ENCODE results near the gene EPB41L5. TPM values are rescaled to one million over a fixed set of nuclear protein-coding genes. Genes with fewer than 3 reads are reported as not detected.
"Not testable (repeated sequence)": the region's sequence is repeated elsewhere in the genome, so short reads cannot be mapped to it uniquely, and the experiment has no call there.

EPB41L5 gene
- total and polyA plus RNA-seq, 7 donors = 8.2 to 24.3 (median 16.9) TPM

DNA sequence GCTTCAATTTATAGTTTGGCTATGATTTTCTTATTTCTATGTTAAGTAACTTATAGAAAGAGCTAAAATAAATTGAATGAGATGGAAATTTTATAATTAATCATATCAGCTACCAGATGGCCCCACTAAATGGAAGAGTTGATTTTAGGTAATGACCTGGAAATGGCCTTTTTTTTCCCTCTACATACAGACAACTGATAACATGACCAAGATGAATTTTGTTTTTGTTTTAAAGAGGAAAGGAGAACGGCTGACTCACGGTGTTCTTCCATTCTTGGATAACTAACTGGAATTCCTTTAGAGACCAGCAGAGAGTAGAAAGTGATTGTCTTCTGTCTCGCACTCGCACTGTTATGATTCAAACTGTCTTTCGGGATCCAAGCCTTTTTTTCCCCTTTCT is 119.3 kb downstream of the EPB41L5 start:
- WGBS, 2 donors = 89 to 96% methylated on average over 5 of the region's 5 CpGs
- DNase-seq = no peak
- TF ChIP-seq EP300 (IDR thresholded peaks at IDR 0.05) (no peak), POLR2AphosphoS5 (IDR thresholded peaks at IDR 0.05) (no peak), POLR2A (IDR thresholded peaks at IDR 0.05) (no peak)
- TF ChIP-seq, protein P1, sequence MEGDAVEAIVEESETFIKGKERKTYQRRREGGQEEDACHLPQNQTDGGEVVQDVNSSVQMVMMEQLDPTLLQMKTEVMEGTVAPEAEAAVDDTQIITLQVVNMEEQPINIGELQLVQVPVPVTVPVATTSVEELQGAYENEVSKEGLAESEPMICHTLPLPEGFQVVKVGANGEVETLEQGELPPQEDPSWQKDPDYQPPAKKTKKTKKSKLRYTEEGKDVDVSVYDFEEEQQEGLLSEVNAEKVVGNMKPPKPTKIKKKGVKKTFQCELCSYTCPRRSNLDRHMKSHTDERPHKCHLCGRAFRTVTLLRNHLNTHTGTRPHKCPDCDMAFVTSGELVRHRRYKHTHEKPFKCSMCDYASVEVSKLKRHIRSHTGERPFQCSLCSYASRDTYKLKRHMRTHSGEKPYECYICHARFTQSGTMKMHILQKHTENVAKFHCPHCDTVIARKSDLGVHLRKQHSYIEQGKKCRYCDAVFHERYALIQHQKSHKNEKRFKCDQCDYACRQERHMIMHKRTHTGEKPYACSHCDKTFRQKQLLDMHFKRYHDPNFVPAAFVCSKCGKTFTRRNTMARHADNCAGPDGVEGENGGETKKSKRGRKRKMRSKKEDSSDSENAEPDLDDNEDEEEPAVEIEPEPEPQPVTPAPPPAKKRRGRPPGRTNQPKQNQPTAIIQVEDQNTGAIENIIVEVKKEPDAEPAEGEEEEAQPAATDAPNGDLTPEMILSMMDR (IDR thresholded peaks at IDR 0.05) = no peak

DNA sequence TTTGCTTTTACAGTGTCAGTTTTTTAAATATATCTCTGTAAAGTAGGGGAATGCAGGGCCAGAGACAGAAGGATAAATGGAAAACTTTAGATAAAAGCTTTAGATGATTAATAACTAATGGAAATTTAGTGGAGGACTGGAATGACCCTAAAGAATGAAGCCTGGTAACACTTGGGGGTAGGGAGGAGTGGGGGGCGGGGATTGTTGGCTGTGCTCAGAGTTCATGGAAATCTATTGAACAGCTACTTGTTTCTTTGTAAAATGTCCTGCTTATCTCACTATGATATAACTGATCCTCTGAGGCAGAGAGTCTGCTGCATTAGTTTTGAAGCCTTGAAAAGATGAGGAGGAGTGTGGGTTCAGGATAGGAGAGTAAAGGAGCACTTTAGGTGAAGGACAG is 119.8 kb downstream of the EPB41L5 start:
- H3K36me3 ChIP-seq = peaks cover 0 to 20% (median 3%) of the 10 kb centered on the region in 4 donors
- no peak for TF ChIP-seq POLR2AphosphoS5 (IDR thresholded peaks at IDR 0.05)
- TF ChIP-seq EP300 (IDR thresholded peaks at IDR 0.05) = no peak
- TF ChIP-seq, protein P1 (IDR thresholded peaks at IDR 0.05) = no peak
- TF ChIP-seq POLR2A (IDR thresholded peaks at IDR 0.05) = no peak
- H3K27ac ChIP-seq = no peak overlapping the region
- no peak for DNase-seq
- H3K9me3 ChIP-seq = no peaks in the 10 kb centered on the region
- no peaks in the 10 kb centered on the region for H3K4me1 ChIP-seq
- no peak overlapping the region for H3K4me3 ChIP-seq
- no peaks in the 10 kb centered on the region for H3K27me3 ChIP-seq
- intact Hi-C loops (cut with DNase I) = no loop called here
- 98% methylated on average over 1 of the region's 1 CpG for WGBS, 2 donors

More for the DNA sequence above, 119.3 kb downstream of the EPB41L5 start:
- intact Hi-C loops (cut with DNase I) = no loop called here
- H3K27ac ChIP-seq = no peak overlapping the region
- H3K36me3 ChIP-seq = peaks cover 0 to 22% (median 3%) of the 10 kb centered on the region in 4 donors
- H3K4me1 ChIP-seq = no peaks in the 10 kb centered on the region
- no peaks in the 10 kb centered on the region for H3K27me3 ChIP-seq
- no peak overlapping the region for H3K4me3 ChIP-seq
- no peaks in the 10 kb centered on the region for H3K9me3 ChIP-seq

DNA sequence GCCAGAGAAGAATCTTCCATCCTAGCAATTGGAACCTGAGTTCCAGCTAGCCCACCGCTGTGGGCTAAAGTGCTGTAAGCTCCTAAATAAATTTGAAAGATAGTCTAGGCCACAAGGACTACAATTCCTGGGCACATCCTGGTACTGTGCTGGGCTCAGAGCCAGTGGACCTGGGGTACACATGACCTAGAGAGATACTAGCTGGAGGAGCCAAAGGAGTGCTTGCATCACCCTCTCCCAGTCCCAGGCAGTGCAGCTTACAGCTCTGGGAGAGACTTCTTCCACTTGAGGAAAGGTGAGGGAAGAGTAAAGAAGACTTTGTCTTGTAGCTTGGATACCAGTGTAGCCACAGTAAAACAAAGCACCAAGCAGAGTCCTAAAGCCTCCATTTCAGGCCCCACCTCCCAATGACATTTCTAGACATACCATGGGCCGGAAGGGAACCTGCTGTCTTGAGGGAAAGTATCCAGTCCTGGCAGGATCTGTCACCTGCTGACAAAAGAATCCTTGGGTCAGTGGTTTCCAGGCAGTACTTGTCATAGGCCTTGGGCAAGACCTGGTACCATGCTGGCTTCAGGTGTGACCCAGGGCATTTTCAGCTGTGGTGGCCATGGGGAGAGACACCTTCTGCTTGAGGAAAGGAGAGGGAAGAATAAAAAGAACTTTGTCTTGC is 120.8 kb downstream of the EPB41L5 start:
- TF ChIP-seq, protein P1 (IDR thresholded peaks at IDR 0.05) = no peak
- TF ChIP-seq POLR2AphosphoS5 (IDR thresholded peaks at IDR 0.05) (no peak), POLR2A (IDR thresholded peaks at IDR 0.05) (no peak), EP300 (IDR thresholded peaks at IDR 0.05) (no peak)
- WGBS, 2 donors = 93 to 95% methylated on average over 2 of the region's 2 CpGs
- Histone ChIP-seq H3K9me3 (no peaks in the 10 kb centered on the region), H3K4me3 (no peak overlapping the region), H3K36me3 (peaks cover 0 to 14% (median 3%) of the 10 kb centered on the region in 4 donors), H3K27ac (no peak overlapping the region), H3K27me3 (no peaks in the 10 kb centered on the region), H3K4me1 (no peaks in the 10 kb centered on the region)
- intact Hi-C loops (cut with DNase I) = no loop called here
- DNase-seq = no peak

DNA sequence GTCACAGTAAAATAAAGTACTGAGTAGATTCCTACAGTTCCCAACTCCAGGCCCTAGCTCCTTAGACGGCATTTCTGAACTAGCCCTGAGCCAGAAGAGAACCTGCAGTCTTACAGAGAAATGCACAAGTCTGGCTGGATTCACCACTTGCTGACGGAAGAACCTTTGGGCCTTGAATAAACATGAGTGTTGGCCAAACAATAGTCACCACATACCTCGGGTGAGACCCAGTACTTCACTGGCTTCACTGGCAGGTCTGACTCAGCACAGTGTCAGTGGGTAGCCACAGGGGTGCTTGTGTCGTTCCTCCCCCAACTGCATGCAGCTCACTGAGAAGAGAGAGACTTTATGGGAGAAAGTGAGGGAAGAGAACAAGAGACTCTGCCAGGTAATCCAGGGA is 121.4 kb downstream of the EPB41L5 start:
- WGBS, 2 donors = 92 to 93% methylated on average over 4 of the region's 4 CpGs
- H3K4me3 ChIP-seq = no peak overlapping the region
- intact Hi-C loops (cut with DNase I) = no loop called here
- no peaks in the 10 kb centered on the region for H3K4me1 ChIP-seq
- H3K36me3 ChIP-seq = peaks cover 0 to 14% (median 3%) of the 10 kb centered on the region in 4 donors
- TF ChIP-seq POLR2A (IDR thresholded peaks at IDR 0.05) (no peak), POLR2AphosphoS5 (IDR thresholded peaks at IDR 0.05) (no peak), EP300 (IDR thresholded peaks at IDR 0.05) (no peak)
- TF ChIP-seq, protein P1 (IDR thresholded peaks at IDR 0.05) = no peak
- no peaks in the 10 kb centered on the region for H3K27me3 ChIP-seq
- H3K27ac ChIP-seq = no peak overlapping the region
- DNase-seq = no peak
- no peaks in the 10 kb centered on the region for H3K9me3 ChIP-seq

DNA sequence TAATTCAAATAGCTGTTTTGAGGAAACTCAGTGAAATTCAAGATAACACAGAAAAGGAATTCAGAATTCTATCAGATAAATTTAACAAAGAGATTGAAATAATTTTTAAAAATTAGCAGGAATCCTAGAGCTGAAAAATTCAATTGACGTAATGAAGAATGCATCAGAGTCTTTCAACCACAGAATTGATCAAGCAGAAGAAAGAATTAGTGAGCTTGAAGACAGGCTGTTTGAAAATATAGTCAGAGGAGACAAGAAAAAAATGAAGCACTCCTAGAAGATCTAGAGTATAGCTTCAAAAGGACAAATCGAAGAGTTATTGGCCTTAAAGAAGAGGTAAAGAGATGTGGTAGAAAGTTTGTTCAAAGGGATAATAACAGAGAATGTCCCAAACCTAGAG is 122.1 kb downstream of the EPB41L5 start:
- intact Hi-C loops (cut with DNase I); H3K9me3 ChIP-seq; H3K4me1 ChIP-seq; H3K27me3 ChIP-seq; H3K27ac ChIP-seq; DNase-seq; H3K4me3 ChIP-seq: not testable (repeated sequence)
- 93 to 96% methylated on average over 2 of the region's 2 CpGs for WGBS, 2 donors
- peaks cover 0 to 14% (median 3%) of the 10 kb centered on the region in 4 donors for H3K36me3 ChIP-seq

Data from sigmoid colon (tissue), 7 donors.